ENCODE results near the gene MADD.

The MADD gene

DNA sequence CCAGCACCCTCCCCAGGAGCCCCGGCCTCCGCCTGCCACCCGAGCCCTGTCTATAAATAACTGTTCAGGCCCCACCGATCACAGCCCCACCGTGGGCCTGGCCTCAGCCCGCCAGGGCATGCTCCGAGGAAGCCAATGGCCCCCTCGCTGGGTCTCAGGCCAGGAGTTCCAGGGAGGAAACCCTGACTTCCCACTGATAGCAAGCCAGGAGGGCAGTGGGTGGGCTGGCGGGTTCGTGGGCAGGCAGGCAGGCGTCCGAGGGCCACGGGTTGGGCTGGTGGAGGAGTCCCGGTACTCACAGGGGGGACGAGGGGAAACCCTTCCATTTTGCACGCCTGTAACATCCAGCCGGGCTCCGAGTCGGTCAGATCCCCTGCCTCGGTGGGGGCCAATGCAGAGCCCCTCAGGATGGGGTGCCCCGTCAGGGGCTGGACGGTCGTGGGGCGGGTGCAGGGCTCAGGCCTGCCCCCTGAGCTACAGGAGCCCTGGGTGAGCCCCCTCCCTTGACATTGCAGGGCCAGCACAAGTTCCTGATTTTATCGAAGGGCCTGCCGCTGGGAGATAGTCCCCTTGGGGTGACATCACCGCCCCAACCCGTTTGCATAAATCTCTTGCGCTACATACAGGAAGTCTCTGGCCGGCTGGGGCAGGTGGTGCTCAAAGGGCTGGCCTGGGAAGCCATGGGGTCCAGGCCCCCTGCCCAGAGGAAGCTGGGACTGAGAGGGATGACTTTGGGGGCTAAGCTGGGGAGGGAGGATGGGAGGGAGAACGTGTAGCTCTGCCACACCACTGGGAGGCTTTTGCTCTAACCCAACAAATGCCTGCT, 108.3 kb downstream of the MADD start, which contains the start of gene SPI1:
Gene SPI1, minus strand, starts transcription at position 538 of the 826 bp plus-strand sequence. Its CDS starts 194 bp downstream, at position 344.
- TF ChIP-seq, protein P1, sequence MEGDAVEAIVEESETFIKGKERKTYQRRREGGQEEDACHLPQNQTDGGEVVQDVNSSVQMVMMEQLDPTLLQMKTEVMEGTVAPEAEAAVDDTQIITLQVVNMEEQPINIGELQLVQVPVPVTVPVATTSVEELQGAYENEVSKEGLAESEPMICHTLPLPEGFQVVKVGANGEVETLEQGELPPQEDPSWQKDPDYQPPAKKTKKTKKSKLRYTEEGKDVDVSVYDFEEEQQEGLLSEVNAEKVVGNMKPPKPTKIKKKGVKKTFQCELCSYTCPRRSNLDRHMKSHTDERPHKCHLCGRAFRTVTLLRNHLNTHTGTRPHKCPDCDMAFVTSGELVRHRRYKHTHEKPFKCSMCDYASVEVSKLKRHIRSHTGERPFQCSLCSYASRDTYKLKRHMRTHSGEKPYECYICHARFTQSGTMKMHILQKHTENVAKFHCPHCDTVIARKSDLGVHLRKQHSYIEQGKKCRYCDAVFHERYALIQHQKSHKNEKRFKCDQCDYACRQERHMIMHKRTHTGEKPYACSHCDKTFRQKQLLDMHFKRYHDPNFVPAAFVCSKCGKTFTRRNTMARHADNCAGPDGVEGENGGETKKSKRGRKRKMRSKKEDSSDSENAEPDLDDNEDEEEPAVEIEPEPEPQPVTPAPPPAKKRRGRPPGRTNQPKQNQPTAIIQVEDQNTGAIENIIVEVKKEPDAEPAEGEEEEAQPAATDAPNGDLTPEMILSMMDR (IDR thresholded peaks at IDR 0.05; ENCODE audit: low read depth, low read length, missing control alignments), result no peak
- no peak within 1 kb of the TSS for H3K4me3 ChIP-seq (ENCODE audit: low read depth, low read length)
- in situ Hi-C loops (cut with HindIII; ENCODE audit: low sequenced_read_pairs), result no loop called here
- no peak for DNase-seq (ENCODE audit: low read depth)

DNA sequence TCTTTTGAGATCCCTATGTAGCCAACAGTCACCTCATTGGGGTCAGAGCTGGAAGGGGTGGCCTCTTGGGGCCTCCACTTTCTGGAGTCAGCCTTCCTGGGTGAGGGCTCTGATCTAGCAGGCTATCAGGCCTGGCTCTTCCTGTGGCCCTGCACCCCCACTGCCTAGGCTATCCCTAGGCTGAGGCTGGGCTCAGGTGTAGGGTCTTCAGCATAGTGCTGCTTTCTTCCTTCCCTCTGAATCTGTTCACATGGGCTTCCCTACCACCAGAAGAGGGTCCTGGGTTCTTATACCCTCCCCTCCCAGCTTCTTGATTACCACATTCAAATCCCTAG, 108.9 kb downstream of the MADD start:
- DNase-seq (ENCODE audit: low read depth), result no peak
- no peak overlapping the region for H3K4me3 ChIP-seq (ENCODE audit: low read depth, low read length)
- in situ Hi-C loops (cut with HindIII; ENCODE audit: low sequenced_read_pairs), result no loop called here
- TF ChIP-seq, protein P1 (IDR thresholded peaks at IDR 0.05; ENCODE audit: low read depth, low read length, missing control alignments), result no peak

DNA sequence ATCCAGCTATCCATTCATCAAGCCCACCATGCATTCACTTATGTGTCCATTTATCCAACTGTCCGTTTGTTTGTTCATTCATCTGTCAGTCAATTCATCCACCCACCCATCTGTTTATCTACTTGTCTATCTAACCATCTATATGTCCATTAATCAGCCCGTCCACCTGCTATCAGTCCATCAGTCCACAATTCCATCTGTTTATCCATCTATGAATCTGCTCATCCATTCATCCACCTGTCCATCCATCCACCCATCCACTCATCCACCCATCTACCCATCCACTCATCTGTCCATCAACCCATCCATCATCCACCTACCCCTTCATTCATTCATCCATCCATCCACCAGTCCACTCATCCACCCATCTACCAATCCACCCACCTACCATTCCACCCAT, 109.4 kb downstream of the MADD start:
- in situ Hi-C loops (cut with HindIII; ENCODE audit: low sequenced_read_pairs), result no loop called here
- TF ChIP-seq, protein P1 (IDR thresholded peaks at IDR 0.05; ENCODE audit: low read depth, low read length, missing control alignments), result no peak
- no peak overlapping the region for H3K4me3 ChIP-seq (ENCODE audit: low read depth, low read length)
- DNase-seq (ENCODE audit: low read depth), result no peak
